Astrocyte (in vitro differentiated cells and primary cell): ENCODE results near the gene SYDE2. TPM values are rescaled to one million over a fixed set of nuclear protein-coding genes. Genes with fewer than 3 reads are reported as not detected.

Source experiments
- DNase-seq: peaks from one replicate; pipeline ENCODE4 v3.0.0-alpha.2; 2010; ENCODE audit warnings: low read depth
- FAIRE-seq: peaks from 2 replicates; lab custom pipeline; 2011; peaks lifted over from hg19 to GRCh38; lab: Jason Lieb, UNC
- H2AFZ ChIP-seq: 2 replicates; pipeline ENCODE4 v1.6.0; 2012; ENCODE audit warnings: low read depth, low read length, inconsistent platforms
- H3K27ac ChIP-seq: 2 replicates; pipeline ENCODE4 v1.5.1; 2011; ENCODE audit warnings: low read depth, low read length, inconsistent platforms
- H3K27me3 ChIP-seq: 2 replicates; pipeline ENCODE4 v1.6.0; 2011; ENCODE audit warnings: low read length, inconsistent platforms; ENCODE audit not compliant: insufficient read depth
- H3K36me3 ChIP-seq: 2 replicates; pipeline ENCODE4 v1.5.1; 2011; ENCODE audit warnings: low read length, inconsistent platforms; ENCODE audit not compliant: insufficient read depth
- H3K4me1 ChIP-seq: 2 replicates; pipeline ENCODE4 v1.5.1; 2011; ENCODE audit warnings: low read length, inconsistent platforms; ENCODE audit not compliant: insufficient read depth
- H3K4me2 ChIP-seq: 2 replicates; pipeline ENCODE4 v1.6.0; 2012; ENCODE audit warnings: low read length, inconsistent platforms
- H3K4me3 ChIP-seq: 2 replicates; pipeline ENCODE4 v1.5.1; 2011; ENCODE audit warnings: low read depth, mild to moderate bottlenecking, low read length, inconsistent platforms; ENCODE audit not compliant: insufficient read depth
- H3K79me2 ChIP-seq: 2 replicates; pipeline ENCODE4 v1.6.0; 2012; ENCODE audit warnings: mild to moderate bottlenecking, low read length, inconsistent platforms; ENCODE audit not compliant: insufficient read depth
- H3K9ac ChIP-seq: 2 replicates; pipeline ENCODE4 v1.6.0; 2012; ENCODE audit warnings: mild to moderate bottlenecking, low read length, inconsistent platforms
- H3K9me3 ChIP-seq: 2 replicates; pipeline ENCODE4 v1.5.1; 2012; ENCODE audit warnings: low read depth, mild to moderate bottlenecking, low read length, inconsistent platforms; ENCODE audit not compliant: insufficient read depth
- H4K20me1 ChIP-seq: 2 replicates; pipeline ENCODE4 v1.6.0; 2012; ENCODE audit warnings: low read length, inconsistent platforms; ENCODE audit not compliant: insufficient read depth
- H3K27ac Mint-ChIP-seq: one replicate; pipeline ENCODE4 v1.8.0; 2021; ENCODE audit warnings: mild to moderate bottlenecking, mixed read lengths; ENCODE audit not compliant: unreplicated experiment
- H3K27me3 Mint-ChIP-seq: one replicate; pipeline ENCODE4 v1.8.0; 2021; ENCODE audit warnings: low read depth, mixed read lengths; ENCODE audit not compliant: unreplicated experiment
- H3K36me3 Mint-ChIP-seq: one replicate; pipeline ENCODE4 v1.8.0; 2021; ENCODE audit warnings: low read depth, mixed read lengths; ENCODE audit not compliant: unreplicated experiment
- H3K4me1 Mint-ChIP-seq: one replicate; pipeline ENCODE4 v1.8.0; 2021; ENCODE audit warnings: low read depth, mixed read lengths; ENCODE audit not compliant: unreplicated experiment
- H3K4me3 Mint-ChIP-seq: one replicate; pipeline ENCODE4 v1.8.0; 2021; ENCODE audit warnings: mild to moderate bottlenecking, moderate library complexity, mixed read lengths; ENCODE audit not compliant: unreplicated experiment
- H3K9me3 Mint-ChIP-seq: one replicate; pipeline ENCODE4 v1.8.0; 2021; ENCODE audit warnings: mild to moderate bottlenecking, mixed read lengths; ENCODE audit not compliant: unreplicated experiment
- CTCF ChIP-seq: IDR thresholded peaks from 2 replicates; pipeline ENCODE4 v1.5.1; 2011; ENCODE audit warnings: low read depth, mild to moderate bottlenecking, inconsistent platforms, low read length, moderate library complexity; ENCODE audit not compliant: insufficient read depth
- EZH2 ChIP-seq: IDR thresholded peaks from 2 replicates; pipeline ENCODE4 v1.6.1; 2012; ENCODE audit warnings: mild to moderate bottlenecking, low read length, inconsistent platforms; ENCODE audit not compliant: insufficient read depth
- total RNA-seq: library from RNA; stranded (reverse); gene quantifications from 2 replicates; pipeline ENCODE4 v1.2.1, GENCODE V29; 2021

Gene SYDE2
- total RNA-seq, 1 donor from 2014 or later = 9.9 TPM

GRCh38 chr1:85172684-85173337 lies 28.0 kb downstream of the SYDE2 start:
- peaks cover 5% of the 10 kb centered on the region for H3K36me3 Mint-ChIP-seq
- no peaks in the 10 kb centered on the region for H3K79me2 ChIP-seq
- no peaks in the 10 kb centered on the region for H3K4me1 ChIP-seq
- H3K27ac Mint-ChIP-seq = no peak overlapping the region
- TF ChIP-seq CTCF = no peak
- TF ChIP-seq EZH2 = no peak
- H3K9me3 Mint-ChIP-seq = no peaks in the 10 kb centered on the region
- DNase-seq = no peak
- H4K20me1 ChIP-seq = no peaks in the 10 kb centered on the region
- no peak overlapping the region for H3K9ac ChIP-seq
- no peak for FAIRE-seq
- H3K27ac ChIP-seq = no peak overlapping the region
- no peaks in the 10 kb centered on the region for H3K36me3 ChIP-seq
- H3K4me3 Mint-ChIP-seq = no peak overlapping the region
- no peaks in the 10 kb centered on the region for H3K27me3 Mint-ChIP-seq
- no peaks in the 10 kb centered on the region for H3K27me3 ChIP-seq
- no peaks in the 10 kb centered on the region for H3K9me3 ChIP-seq
- H3K4me3 ChIP-seq = no peak overlapping the region
- no peak overlapping the region for H3K4me2 ChIP-seq
- no peaks in the 10 kb centered on the region for H3K4me1 Mint-ChIP-seq
- no peak overlapping the region for H2AFZ ChIP-seq

- H3K36me3 ChIP-seq = no peaks in the 10 kb centered on the region
- Mint-ChIP-seq H3K36me3 (peaks cover 2% of the 10 kb centered on the region), H3K4me3 (no peak overlapping the region), H3K4me1 (no peaks in the 10 kb centered on the region), H3K9me3 (no peaks in the 10 kb centered on the region), H3K27me3 (no peaks in the 10 kb centered on the region), H3K27ac (no peak overlapping the region)
- no peaks in the 10 kb centered on the region for H3K79me2 ChIP-seq
- no peak for DNase-seq
- H3K27me3 ChIP-seq = no peaks in the 10 kb centered on the region
- no peak overlapping the region for H3K4me3 ChIP-seq
- H3K4me1 ChIP-seq = no peaks in the 10 kb centered on the region
- H3K27ac ChIP-seq = no peak overlapping the region
- no peak overlapping the region for H3K4me2 ChIP-seq
- H3K9ac ChIP-seq = no peak overlapping the region
- H2AFZ ChIP-seq = no peak overlapping the region
- TF ChIP-seq CTCF = no peak
- no peak for TF ChIP-seq EZH2
- FAIRE-seq = no peak
- no peaks in the 10 kb centered on the region for H4K20me1 ChIP-seq
- H3K9me3 ChIP-seq = no peaks in the 10 kb centered on the region
Measured at GRCh38 chr1:85171721-85172120, 29.1 kb downstream of the SYDE2 start.

GRCh38 chr1:85168884-85169283 lies 31.9 kb downstream of the SYDE2 start:
- H3K4me3 ChIP-seq = no peak overlapping the region
- no peak overlapping the region for H3K27ac ChIP-seq
- Mint-ChIP-seq H3K27me3 (no peaks in the 10 kb centered on the region), H3K36me3 (peaks cover 2% of the 10 kb centered on the region), H3K27ac (no peak overlapping the region), H3K9me3 (no peaks in the 10 kb centered on the region), H3K4me3 (no peak overlapping the region), H3K4me1 (no peaks in the 10 kb centered on the region)
- H3K4me1 ChIP-seq = no peaks in the 10 kb centered on the region
- H3K27me3 ChIP-seq = no peaks in the 10 kb centered on the region
- H3K9ac ChIP-seq = no peak overlapping the region
- no peaks in the 10 kb centered on the region for H3K36me3 ChIP-seq
- TF ChIP-seq EZH2 = no peak
- no peak for TF ChIP-seq CTCF
- DNase-seq = no peak
- H2AFZ ChIP-seq = no peak overlapping the region
- no peaks in the 10 kb centered on the region for H3K9me3 ChIP-seq
- no peak for FAIRE-seq
- no peaks in the 10 kb centered on the region for H4K20me1 ChIP-seq
- H3K79me2 ChIP-seq = no peaks in the 10 kb centered on the region
- H3K4me2 ChIP-seq = no peak overlapping the region
